ENCODE results near the gene ITSN1.

GRCh38 chr21:33895356-33895755 lies 253.1 kb downstream of the ITSN1 start:
- TF ChIP-seq CTCF (IDR thresholded peaks at IDR 0.05) (no peak), POLR2A (IDR thresholded peaks at IDR 0.05) (no peak)
